Adrenal gland (tissue), 5 donors: ENCODE results near the gene EXOC6B.

Experiments used
- POLR2A ChIP-seq, 2 donors: fragments of 450-650 bp; IDR thresholded peaks; one replicate each; pipeline ENCODE4 v1.6.1; 2017; ENCODE audit warnings: antibody characterized with exemption in 2 of 2, mild to moderate bottlenecking in 2 of 2, moderate library complexity in 1 of 2
- TF ChIP-seq, protein P1 (sequence below), 6 experiments: fragments of 450-650 bp in 4 of 6; fragments of 200-600 bp in 2 of 6; sonication (generic) in 1 of 6; IDR thresholded peaks; 1 replicate in 5 of 6; 2 replicates in 1 of 6; pipeline versions ENCODE4 v1.5.1 to v1.8.0; 2016 to 2021; ENCODE audit warnings: antibody characterized with exemption in 6 of 6, mild to moderate bottlenecking in 2 of 6, moderate library complexity in 1 of 6
- donor health status: DM: no; HTN: no; CAD: no.

DNA sequence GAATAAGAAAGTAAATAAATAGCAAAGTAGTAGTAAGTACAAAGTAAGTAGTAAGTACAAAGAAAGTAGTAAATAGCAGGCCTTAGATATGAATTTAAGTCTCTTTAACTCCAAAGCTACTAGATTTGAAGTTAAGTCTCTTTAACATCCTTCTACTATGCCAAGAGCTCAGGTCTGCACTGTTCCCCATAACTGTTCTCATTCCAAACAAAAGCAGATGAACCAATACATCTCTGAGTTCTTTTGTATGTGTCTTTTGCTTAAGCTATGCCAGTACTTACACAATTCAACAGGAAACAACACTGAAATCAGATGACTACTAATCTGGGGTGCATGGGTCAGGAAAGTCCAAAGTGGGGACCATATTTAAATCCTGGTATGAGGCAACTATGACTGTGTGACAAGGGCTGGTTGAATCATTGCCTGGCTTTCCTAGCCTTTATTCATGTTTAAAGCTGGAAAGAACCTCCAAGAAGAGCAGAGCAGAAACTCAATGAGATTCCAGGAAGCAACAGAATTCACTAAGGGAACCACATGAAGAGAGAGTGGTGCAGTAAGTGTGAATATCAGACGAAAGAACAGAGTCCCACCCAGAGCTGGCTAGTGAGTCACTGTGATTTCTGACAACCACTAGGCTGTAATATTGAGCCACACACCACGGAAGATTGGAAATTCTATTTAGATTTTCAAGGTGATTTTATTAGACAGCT, 627.1 kb downstream of the EXOC6B start:
- TF ChIP-seq, protein P1, sequence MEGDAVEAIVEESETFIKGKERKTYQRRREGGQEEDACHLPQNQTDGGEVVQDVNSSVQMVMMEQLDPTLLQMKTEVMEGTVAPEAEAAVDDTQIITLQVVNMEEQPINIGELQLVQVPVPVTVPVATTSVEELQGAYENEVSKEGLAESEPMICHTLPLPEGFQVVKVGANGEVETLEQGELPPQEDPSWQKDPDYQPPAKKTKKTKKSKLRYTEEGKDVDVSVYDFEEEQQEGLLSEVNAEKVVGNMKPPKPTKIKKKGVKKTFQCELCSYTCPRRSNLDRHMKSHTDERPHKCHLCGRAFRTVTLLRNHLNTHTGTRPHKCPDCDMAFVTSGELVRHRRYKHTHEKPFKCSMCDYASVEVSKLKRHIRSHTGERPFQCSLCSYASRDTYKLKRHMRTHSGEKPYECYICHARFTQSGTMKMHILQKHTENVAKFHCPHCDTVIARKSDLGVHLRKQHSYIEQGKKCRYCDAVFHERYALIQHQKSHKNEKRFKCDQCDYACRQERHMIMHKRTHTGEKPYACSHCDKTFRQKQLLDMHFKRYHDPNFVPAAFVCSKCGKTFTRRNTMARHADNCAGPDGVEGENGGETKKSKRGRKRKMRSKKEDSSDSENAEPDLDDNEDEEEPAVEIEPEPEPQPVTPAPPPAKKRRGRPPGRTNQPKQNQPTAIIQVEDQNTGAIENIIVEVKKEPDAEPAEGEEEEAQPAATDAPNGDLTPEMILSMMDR (IDR thresholded peaks at IDR 0.05) = peak in 2 of 6 experiments; percentile 10 to 25
- no peak for TF ChIP-seq POLR2A (IDR thresholded peaks at IDR 0.05)
